OCI-M2 (cell line): ENCODE data around the gene LRP2.
"Not testable (repeated sequence)": the region's sequence is repeated elsewhere in the genome, so short reads cannot be mapped to it uniquely, and the experiment has no call there.

Experiments used
- DNase-seq: peaks from one replicate; lab custom pipeline; 2025; ENCODE audit not compliant: unreplicated experiment; lab: John Stamatoyannopoulos, UW

LRP2 gene

DNA sequence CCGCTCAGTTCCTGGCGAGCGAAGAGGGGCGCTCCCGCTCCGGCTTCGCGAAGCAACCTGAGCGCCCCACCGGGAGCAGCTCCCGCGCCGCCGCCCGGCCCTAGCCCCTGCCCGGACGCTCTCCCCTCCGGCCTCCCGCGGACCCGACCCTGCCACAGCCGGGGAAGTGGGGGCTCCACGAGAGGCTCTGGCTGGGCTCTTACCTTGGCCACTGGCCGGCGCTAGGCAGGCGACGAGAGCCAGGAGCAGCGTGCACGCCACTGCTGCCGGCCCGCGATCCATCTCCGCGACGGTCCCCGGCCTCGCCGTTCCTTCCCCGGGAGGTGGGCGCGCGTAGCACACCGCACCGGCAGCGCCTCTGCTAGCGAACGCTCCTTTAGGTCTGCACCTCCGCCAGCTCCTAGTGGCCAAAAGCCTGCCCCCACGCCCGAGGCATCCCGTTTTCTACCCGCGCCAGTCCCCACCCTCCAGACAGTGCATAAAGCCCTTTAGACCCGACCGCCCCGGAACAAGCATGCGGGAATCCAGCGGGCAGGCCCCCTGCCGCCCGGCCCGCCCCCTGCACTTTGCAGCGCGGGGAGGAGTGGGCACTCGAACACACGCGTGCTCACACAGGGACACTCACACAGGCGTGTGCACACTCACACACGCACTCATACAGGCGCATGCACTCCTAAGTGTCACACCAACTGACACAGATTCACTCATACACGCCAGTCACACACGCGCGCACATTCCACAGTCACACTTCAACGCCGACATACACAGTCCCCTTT, at the start of gene LRP2:
Gene LRP2, minus strand, starts transcription at position 417 of the 776 bp plus-strand sequence. Its CDS starts 135 bp downstream, at position 282.
- no peak for DNase-seq

DNA sequence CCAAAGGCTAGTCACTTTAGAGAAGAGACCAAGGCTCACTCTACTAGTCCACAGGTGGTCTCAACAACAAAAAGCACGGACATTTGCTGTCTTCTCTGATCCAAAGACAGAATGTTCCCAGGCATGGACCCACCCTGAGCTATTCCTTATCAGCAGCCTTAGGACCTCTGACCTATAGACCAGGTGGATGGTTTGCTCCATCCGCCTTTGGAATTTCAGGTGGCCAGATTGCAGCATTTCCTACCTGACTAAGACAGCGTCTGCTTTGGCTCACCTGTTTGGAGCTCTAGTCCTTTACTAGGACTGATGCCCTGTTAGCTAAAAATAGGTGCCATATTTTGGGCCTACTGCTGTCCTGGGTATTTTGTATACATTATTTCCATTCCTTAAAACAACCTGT, 44.6 kb upstream of the LRP2 start:
- DNase-seq, result no peak

DNA sequence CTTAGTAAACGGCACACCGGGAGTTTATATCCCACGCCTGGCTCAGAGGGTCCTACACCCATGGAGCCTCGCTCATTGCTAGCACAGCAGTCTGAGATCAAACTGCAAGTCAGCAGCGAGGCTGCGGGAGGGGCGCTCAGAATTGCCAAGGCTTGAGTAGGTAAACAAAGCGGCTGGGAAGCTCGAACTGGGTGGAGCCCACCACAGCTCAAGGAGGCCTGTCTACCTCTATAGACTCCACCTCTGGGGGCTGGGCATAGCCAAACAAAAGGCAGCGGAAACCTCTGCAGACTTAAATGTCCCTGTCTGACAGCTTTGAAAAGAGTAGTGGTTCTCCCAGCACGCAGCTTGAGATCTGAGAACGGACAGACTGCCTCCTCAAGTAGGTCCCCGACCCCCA, 37.2 kb upstream of the LRP2 start:
- DNase-seq, result not testable (repeated sequence)

DNA sequence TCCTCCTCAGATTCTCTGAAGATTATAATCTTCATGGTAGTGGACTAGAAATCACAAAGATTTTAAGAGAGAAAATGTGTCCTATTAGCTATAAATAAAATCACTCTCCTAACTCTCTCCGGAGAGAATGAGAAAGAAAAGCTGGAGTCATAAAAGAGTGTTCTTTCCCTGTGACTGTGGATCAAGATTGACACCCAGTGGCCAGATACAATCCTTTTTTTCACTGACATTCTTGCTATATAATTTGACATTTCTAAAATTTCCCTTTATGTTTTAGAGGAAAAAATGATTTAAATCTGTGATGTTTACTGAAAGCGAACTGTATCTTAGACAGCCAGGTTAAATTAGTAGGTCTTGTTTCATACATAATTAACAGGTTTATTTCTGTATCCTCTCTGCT, 35.4 kb upstream of the LRP2 start:
- DNase-seq, result no peak

DNA sequence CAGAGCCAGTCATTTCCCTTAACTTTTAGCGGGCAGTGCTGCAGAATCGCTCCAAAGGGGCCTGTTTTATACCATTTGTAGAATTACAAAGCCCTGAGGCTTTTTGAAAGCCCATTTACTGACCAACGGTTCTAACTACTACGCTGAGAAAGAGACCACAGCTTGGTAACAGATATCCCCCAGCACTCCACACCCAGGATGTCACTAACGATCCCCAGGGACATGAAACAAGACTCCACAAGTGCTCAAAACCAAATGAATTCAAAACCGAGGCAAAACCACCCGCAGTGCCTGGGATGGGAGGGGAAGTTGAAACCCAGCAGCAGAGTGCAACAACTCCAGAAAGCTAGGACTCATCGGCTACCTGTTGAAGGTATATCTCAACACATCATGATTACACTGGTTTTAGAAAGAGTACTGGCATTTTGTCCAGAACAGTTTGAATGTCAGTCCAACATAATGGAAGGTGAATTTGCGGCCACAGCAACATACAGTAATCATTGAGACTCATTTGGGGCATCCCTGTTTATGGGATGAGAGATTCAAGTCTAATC, 33.6 kb upstream of the LRP2 start:
- no peak for DNase-seq

DNA sequence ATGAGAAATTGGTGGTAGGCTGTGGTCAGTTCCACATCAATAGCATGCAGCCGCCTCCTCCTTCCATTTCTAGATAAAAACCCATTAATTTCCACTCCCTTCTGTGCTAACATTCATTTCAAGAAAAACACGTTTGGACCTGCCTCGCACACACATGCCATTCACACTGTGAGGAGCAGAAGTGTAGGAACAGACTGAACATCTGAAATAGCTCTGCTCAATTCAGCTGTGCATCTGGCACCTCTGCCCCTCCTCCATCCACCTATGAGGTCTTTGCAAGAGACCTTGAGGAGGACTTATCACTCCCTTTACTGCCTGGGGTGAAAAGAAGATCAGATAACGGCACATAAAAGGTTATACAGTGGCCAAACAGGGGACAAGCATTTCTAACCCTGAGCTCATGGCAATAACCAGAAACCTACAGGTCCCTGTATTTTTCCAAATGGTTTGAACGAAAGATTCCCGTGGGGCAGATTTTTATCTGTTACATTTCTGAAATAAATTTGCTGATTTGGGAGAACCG, 30.8 kb upstream of the LRP2 start:
- no peak for DNase-seq

DNA sequence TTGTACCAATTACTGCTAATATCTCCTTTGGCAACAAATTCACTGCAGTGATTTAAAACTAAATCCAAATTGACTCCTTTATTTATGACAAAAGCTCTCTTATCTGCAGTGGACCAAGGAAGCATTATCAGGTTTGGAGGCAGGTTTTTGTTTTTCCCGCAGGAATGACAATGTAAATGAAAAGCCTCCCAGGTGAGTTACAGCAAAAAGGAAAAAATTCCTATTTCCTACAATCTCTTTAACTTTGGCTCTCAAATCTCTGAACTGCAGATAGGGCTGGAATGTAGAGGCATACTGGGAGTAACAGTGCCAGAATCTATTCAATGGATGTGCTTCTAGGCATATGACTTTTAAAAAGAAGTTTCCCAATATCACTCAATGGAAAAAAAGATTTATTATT, 28.9 kb upstream of the LRP2 start:
- DNase-seq, result no peak

DNA sequence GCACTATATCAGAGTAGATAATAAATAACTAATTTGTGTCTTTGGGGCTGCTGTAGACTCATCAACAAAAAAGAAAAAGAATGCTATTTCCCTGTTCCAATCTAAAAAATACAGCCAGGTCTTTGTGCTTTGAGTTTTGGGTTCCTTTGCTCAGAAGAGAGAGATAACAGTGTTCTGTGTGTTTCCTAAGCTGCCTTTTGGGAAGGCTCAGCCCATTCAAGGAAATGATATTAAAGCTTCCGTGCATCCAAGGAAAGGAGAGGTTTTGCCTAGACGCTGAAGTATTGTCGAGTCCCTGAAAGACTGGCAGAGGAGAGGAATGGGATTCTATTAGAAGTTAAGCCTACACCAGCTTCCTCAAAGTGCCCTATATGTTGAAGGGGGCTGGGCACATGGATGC, 25.8 kb upstream of the LRP2 start:
- DNase-seq, result no peak

DNA sequence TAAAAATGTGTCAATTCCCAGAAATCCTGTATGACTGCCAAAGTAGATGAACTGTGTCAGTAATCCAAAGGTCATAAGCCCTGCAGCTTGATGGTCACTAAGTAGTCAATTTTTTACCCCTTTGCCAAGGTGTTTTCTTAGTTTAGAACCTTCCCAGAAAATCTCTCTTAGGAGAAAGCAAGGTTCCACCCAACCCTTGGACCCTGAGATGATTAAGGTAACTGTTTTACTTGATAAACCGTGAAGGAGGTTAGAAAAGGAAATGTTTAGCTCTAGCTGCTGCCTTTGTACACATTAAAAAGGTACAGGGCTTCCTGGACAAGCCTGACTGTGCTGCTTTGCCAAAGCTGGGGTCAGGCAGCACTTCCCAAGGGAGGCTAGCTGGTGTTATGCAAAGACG, 24.4 kb upstream of the LRP2 start:
- no peak for DNase-seq

DNA sequence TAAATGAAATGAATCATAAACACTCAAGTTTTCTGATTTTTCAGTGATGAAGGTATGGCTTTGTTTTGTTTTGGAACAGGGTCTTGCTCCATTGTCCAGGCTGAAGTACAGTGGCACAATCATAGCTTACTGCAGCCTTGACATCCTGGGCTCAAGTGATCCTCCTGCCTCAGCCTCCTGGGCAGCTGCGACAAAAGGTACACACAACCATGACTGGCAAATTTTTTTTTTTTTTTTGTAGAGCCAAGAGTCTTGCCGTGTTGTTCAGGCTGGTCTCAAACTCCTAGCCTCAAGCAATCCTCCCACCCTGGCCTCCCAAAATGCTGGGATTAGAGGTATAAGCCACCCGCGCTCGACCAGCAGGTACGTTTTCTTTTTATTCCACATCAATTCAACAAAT, 22.5 kb upstream of the LRP2 start:
- no peak for DNase-seq

DNA sequence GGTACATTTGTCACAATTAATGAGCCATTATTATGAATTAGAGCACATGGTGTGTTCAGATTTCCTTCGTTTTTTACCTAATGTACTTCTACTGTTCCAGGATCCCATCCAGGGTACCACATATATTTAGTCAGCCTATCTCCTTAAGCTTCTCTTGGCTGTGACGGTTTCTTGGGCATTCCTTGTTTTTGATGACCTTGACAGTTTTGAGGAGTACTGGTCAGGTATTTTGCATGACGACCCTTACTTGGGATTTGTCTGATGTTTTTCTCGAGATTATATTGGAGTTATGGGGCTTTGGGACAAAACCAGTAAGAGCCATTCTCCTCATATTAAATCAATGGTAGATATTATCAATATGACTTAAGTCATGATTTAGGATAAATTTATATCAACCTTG, 10.2 kb upstream of the LRP2 start:
- DNase-seq, result no peak

DNA sequence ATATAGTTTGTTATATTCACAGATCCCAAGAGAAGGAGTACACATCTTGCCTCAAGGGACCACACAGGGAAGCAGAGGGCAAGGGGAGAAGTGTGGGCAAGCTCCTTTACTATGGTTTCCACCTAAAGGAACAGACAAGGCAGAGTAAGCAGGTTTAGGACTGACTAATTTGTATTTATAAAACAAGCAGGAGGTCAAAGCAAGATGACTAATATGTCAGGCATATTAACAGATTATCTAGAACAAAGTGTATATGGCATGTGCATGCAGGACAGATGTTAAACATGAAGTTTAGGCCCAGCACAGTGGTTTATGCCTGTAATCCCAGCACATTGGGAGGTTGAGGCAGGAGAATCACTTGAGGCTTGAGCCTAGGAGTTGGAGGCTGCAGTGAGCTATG, 3.7 kb upstream of the LRP2 start:
- DNase-seq, result no peak

DNA sequence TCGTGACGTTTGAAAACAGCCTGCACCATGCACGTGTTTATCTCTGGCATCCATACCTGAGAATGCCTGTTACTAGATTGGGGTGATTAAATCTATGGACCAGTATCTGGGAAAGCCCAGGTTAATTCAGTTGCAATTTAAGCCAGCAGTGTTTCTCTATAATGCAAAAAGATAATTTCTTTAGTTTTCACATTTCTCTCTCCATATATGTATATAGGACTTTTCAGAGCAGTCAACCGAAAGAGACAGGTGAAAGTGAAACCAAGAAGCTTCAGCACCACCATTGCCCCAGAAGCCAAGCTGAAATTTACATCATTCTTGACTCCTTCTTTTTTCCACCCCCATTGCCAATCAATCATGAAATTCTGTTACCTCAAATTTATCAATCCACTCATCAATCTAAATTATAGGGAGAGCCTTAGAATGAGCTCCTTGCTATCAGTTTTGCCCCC, 2.7 kb upstream of the LRP2 start:
- DNase-seq, result no peak

DNA sequence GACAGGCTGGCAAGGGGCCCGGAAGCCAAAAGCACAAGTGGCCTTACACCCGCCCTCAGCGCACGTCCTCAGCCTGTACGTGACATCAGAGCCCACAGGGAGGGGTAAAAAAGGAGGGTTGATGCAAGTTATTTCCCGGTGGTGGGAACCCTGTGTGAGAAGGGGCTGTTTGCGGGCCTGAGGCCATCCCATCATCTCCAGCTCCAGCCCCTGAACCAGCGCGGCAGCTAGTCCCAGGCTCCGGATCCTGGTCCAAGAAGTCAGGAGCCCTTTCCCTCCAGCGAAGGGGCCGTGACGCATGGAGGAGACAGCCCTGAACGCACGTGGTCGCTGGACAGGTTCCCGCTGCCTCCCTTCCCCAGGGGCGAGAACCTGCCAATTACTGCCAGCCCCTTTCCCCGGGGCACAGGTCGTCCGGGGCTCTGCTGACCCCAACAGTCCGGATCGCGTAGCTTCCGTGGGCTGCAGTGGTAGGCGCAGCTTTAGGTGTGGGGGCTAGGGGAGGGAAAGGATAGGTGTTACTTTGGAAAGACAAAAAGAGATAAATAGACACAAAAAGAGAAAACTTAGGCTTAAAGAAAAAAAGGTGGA, 1.3 kb upstream of the LRP2 start:
- DNase-seq, result no peak

DNA sequence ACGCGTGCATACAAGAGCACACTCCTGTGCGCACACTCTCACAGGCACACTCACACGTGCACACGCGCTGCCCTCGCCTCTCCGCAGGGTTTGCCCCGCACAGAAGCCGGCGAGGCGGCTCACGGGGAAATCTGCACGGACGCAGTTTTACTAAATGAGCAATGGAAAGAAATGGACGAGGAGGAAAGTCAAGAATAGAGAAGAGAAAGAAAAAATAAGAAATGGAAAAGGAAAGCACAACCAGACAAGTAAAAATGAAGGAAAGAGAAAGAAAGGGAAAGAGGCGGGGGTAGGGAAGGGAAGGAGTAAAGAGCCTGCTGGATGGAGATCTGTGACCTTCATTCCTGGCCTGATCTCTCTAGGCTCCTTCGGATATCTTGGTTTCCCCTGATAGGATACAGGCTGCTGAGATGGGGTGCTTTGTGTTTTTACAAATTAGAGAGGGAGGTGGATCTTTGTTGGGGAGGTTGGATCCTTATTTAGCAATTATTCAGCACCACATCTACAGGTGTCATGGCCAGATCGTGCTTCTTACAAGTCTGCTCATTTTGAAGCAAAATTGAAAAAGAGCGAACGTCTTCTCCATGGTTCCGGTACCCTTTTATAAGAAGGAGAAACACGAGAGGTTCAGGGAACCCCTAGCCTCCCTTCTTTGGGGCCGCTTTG, 693 bp upstream of the LRP2 start:
- DNase-seq, result no peak

DNA sequence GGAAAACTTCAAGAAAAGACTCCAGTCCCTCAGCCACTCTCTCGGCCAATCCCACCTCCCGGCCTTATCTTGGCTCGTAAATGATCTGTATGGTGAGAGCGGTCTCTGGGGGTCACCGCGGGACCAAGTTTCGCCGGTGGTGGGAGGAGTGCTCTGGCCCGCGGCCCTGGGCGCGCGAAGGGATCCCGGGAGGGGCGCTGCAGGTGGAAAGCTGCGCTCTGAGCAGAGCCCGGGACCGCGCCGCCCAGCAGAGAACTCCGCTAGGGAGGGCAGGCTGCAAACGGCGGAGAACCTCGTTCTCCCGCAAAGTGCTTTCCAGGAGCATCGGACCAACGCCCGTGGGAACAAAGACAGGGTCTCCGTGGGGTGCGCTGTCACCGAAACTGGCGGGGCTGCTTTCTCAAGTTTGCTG, 622 bp downstream of the LRP2 start:
- no peak for DNase-seq

DNA sequence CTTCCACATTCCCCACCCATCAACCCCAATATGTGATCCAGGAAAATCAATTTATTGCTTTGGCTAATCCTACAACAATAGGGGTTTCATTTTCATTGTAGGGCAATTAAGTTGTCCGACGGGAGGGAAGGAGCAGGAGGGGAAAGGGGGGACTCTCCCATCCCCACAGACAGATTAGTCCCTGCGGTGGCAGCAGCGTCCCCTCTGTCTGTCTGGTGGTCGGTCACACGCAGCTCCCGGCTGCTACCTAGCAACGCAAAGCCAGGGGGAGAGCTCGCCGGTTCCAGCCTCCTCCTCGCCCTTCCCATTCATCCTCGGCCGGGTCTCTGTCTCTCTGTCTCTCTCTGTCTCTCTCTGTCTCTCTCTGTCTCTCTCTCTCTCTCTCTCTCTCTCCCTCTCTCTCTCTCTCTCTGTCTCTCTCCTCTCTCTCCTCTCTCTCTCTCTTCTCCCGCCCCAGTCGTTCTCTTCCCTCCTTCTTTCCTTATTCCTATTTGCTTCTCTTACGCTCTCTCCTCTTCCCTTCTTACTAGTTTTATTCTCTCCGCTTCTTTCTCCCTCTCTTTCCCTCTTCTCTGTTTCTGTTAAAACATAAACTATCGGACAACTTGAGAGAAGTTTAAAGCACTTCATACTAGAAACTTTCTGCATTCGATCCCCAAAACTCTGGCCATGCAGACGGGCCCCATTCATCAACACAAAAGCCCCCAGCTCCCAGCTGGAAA, 1.2 kb downstream of the LRP2 start:
- no peak for DNase-seq

DNA sequence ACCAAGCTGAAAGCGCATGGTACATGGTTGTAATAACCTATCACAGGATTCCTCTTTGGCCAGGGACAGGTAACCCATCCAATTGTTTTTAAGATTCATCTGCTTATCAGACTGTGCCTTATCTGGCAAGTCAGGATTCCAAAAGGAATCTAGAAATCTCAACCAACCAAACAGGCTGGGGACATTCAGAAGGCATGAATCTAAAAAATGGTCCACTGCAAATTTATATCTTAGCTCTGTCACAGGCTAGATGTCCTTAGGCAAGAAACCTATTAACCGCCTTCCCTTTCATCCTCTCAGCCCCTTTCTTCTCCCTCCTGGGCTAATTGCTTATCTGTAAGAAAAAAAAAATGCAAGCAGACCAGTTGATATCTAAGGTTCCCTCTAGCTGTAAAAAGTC, 4.3 kb downstream of the LRP2 start:
- DNase-seq, result no peak

DNA sequence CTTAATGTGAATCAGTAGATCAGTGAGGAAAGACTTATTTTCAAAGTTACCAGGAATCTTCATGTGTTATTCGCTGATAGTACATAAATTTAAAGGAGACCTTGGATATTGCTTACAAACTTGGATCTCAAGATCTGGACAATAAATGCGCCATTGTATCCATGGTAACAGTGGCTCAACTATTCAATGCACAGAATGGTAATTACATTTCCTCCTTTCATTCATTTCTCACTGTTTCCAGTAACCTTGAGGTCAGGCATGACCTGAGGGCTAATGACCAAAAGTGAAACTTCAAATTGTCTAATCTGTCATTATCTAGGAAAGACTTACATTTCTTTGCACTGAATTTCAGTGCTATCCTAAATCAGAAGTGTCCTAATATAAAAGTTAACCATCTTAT, 8.1 kb downstream of the LRP2 start:
- DNase-seq, result no peak

DNA sequence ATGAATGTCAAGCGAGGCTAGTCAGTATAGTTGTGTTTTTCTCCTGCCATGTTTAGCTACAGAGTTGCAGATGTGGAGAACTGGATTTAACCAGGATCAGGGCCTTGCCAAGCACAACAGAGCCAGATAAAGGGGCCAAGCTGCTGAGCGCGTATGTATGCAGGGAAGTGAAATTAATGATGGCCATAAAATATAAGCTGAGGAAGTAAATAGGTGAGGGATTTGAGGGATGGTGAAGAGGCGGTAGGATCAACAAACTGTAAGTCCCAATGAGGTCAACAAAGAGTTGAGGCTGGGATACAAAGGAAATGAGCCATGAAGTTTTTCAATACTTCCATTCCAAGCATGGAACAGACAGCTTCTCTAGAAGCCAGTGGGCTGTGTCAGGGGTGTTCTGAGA, 10.6 kb downstream of the LRP2 start:
- no peak for DNase-seq

DNA sequence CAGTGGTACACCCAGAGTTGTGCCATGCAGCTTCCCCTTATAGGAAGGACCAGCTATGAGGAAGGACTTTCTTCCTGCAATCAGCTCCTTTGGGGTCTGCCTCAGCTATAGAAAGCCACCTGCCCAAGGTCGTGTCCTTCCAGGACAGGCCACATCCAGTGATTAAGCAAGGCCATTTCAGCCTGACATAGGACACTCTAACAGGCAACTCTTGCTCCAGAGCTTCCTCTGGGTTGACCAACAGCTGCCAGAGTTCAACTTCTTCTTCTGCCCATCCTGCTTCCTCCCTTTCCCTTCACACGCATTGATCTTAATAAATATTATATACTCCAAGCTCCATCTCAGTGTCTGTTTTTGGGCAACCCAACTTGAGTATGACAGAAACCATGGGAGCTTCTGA, 12.8 kb downstream of the LRP2 start:
- no peak for DNase-seq
